ENCODE data around the gene ZDHHC14. TPM values are rescaled to one million over a fixed set of nuclear protein-coding genes. Genes with fewer than 3 reads are reported as not detected.

ZDHHC14 gene
- total RNA-seq, 1 donor from 2014 or later: 3.1 TPM

- ATAC-seq: peak; percentile 70
These were observed 154.6 kb downstream of the ZDHHC14 start for GRCh38 chr6:157535340-157536222.

- no peak for ATAC-seq
These were observed 155.2 kb downstream of the ZDHHC14 start for GRCh38 chr6:157536223-157536545.

- ATAC-seq: no peak
These were observed 156.6 kb downstream of the ZDHHC14 start for GRCh38 chr6:157537556-157537955.

- peak; percentile 7 for ATAC-seq
These were observed 157.2 kb downstream of the ZDHHC14 start for GRCh38 chr6:157538168-157538567.

- no peak for ATAC-seq
These were observed 157.7 kb downstream of the ZDHHC14 start for GRCh38 chr6:157538698-157539097.

GRCh38 chr6:157539421-157539822, 158.4 kb downstream of the ZDHHC14 start:
- ATAC-seq: no peak

- no peak for ATAC-seq
These were observed 159.1 kb downstream of the ZDHHC14 start for GRCh38 chr6:157539900-157540752.

GRCh38 chr6:157541618-157542413, 160.8 kb downstream of the ZDHHC14 start:
- no peak for ATAC-seq

GRCh38 chr6:157542414-157543160, 161.6 kb downstream of the ZDHHC14 start:
- ATAC-seq: no peak

- no peak for ATAC-seq
These were observed 165.3 kb downstream of the ZDHHC14 start for GRCh38 chr6:157546321-157546720.

GRCh38 chr6:157547112-157547511, 166.1 kb downstream of the ZDHHC14 start:
- no peak for ATAC-seq

- peak; percentile 21 for ATAC-seq
These were observed 167.9 kb downstream of the ZDHHC14 start for GRCh38 chr6:157548635-157549467.

GRCh38 chr6:157549468-157549745, 168.4 kb downstream of the ZDHHC14 start:
- ATAC-seq: no peak

GRCh38 chr6:157550114-157550989, 169.4 kb downstream of the ZDHHC14 start:
- ATAC-seq: no peak

- ATAC-seq: peak; percentile 81
These were observed 170.2 kb downstream of the ZDHHC14 start for GRCh38 chr6:157551041-157551832.

- ATAC-seq: peak; percentile 72
These were observed 171.2 kb downstream of the ZDHHC14 start for GRCh38 chr6:157552081-157552747.

GRCh38 chr6:157552820-157553485, 172.0 kb downstream of the ZDHHC14 start:
- no peak for ATAC-seq

- ATAC-seq: no peak
These were observed 173.8 kb downstream of the ZDHHC14 start for GRCh38 chr6:157554747-157555146.
